K562 (cell line): ENCODE measurements around the gene ANKS1A. TPM values are rescaled to one million over a fixed set of nuclear protein-coding genes. Genes with fewer than 3 reads are reported as not detected.
"Not testable (repeated sequence)": the region's sequence is repeated elsewhere in the genome, so short reads cannot be mapped to it uniquely, and the experiment has no call there.

Experiments used
- ATAC-seq: fragments of 200-7000 bp; cut with Tn5 transposase; 3 replicates; pipeline ENCODE4 v1.9.1; 2020; ENCODE audit warnings: moderate library complexity
- BruUV-seq: library from RNA; stranded (reverse); fragments of 400-500 nt; replicated peaks from 2 replicates; lab custom pipeline; 2021; lab: Mats Ljungman, UMichigan
- CTCF ChIA-PET: fragments of 300-600 bp; formaldehyde crosslinking; extraction: SDS; loops from one replicate; lab custom pipeline; 2021; ENCODE audit warnings: low intra/inter-chr PET ratio; lab: Yijun Ruan, JAX
- POLR2A ChIA-PET: fragments of 300-600, 350-650 bp; sonication (Branson Sonifier 250); formaldehyde crosslinking; extraction: SDS; loops from one replicate; lab custom pipeline; 2021; ENCODE audit warnings: antibody characterized with exemption, inconsistent platforms; lab: Yijun Ruan, JAX
- DNase-seq, 4 experiments: peaks; one replicate each; pipeline versions ENCODE4 v3.0.0 to v3.0.0-alpha.2; 2011 to 2018; ENCODE audit warnings: low spot score in 3 of 4, mixed read lengths in 3 of 4; ENCODE audit errors: extremely low read depth in 1 of 4
- FAIRE-seq: peaks from 2 replicates; lab custom pipeline; 2011; peaks lifted over from hg19 to GRCh38; lab: Jason Lieb, UNC
- H2AFZ ChIP-seq: 2 replicates; pipeline ENCODE4 v1.6.0; 2011; ENCODE audit warnings: low read depth, low read length, control low read depth, inconsistent platforms
- H3K27ac ChIP-seq: fragments of 200-600 bp; 3 replicates; pipeline ENCODE4 v1.8.0; 2011; ENCODE audit warnings: low read depth, mild to moderate bottlenecking, control low read depth, inconsistent platforms, low read length, moderate library complexity, mixed read lengths; ENCODE audit errors: extremely low read depth
- H3K27me3 ChIP-seq, 2 experiments: fragments of 300-600 bp in 1 of 2; 2 replicates in 1 of 2; 3 replicates in 1 of 2; pipeline versions ENCODE4 v1.6.0 to v1.8.0; 2011; ENCODE audit warnings: inconsistent platforms in 2 of 2, low read length in 2 of 2, mild to moderate bottlenecking in 1 of 2, mixed read lengths in 1 of 2, moderate library complexity in 1 of 2; ENCODE audit not compliant: control insufficient read depth in 2 of 2, insufficient read depth in 2 of 2
- H3K36me3 ChIP-seq: fragments of 300-600 bp; 3 replicates; pipeline ENCODE4 v1.8.0; 2011; ENCODE audit warnings: mild to moderate bottlenecking, low read length, inconsistent platforms; ENCODE audit not compliant: control insufficient read depth, insufficient read depth
- H3K4me1 ChIP-seq, 2 experiments: fragments of 200-600 bp in 1 of 2; replicated peaks in 1 of 2; 2 replicates in 1 of 2; 3 replicates in 1 of 2; pipeline versions ENCODE4 v1.5.1 to v1.8.0; 2011; ENCODE audit warnings: inconsistent platforms in 2 of 2, low read length in 2 of 2, mild to moderate bottlenecking in 1 of 2, mixed read lengths in 1 of 2, moderate library complexity in 1 of 2; ENCODE audit not compliant: control insufficient read depth in 2 of 2, insufficient read depth in 2 of 2
- H3K4me2 ChIP-seq: 2 replicates; pipeline ENCODE4 v1.6.1; 2011; ENCODE audit warnings: low read length, control low read depth, inconsistent platforms, mixed read lengths; ENCODE audit not compliant: insufficient read depth
- H3K4me3 ChIP-seq: fragments of 200-600 bp; sonication (generic), shearing (Covaris generic); 2 replicates; pipeline ENCODE4 v1.5.1; 2016; ENCODE audit warnings: control low read depth, inconsistent platforms
- H3K79me2 ChIP-seq: fragments of 200-600 bp; 3 replicates; pipeline ENCODE4 v1.8.0; 2011; ENCODE audit warnings: low read length, inconsistent platforms; ENCODE audit not compliant: control insufficient read depth, insufficient read depth
- H3K9ac ChIP-seq, 2 experiments: 2 replicates each; pipeline versions ENCODE4 v1.6.0 to v1.6.1; 2011; ENCODE audit warnings: low read depth in 2 of 2, low read length in 2 of 2, control low read depth in 1 of 2, inconsistent platforms in 1 of 2, mild to moderate bottlenecking in 1 of 2, mixed read lengths in 1 of 2; ENCODE audit not compliant: insufficient read depth in 1 of 2
- H3K9me1 ChIP-seq: one replicate; pipeline ENCODE4 v1.6.0; 2011; ENCODE audit warnings: inconsistent platforms, mild to moderate bottlenecking, low read length, moderate library complexity; ENCODE audit not compliant: control insufficient read depth, insufficient read depth
- H3K9me3 ChIP-seq: replicated peaks from 2 replicates; pipeline ENCODE4 v1.5.1; 2011; ENCODE audit warnings: low read depth, low read length, inconsistent platforms; ENCODE audit not compliant: control insufficient read depth, insufficient read depth
- H4K20me1 ChIP-seq: replicated peaks from 2 replicates; pipeline ENCODE4 v1.6.1; 2011; ENCODE audit warnings: low read length, inconsistent platforms, mixed read lengths; ENCODE audit not compliant: control insufficient read depth, insufficient read depth
- ARID1B ChIP-seq: fragments of 450-650 bp; IDR thresholded peaks from 2 replicates; pipeline ENCODE4 v1.6.1; 2016; ENCODE audit warnings: antibody characterized with exemption, mild to moderate bottlenecking, inconsistent platforms
- CBFA2T2 ChIP-seq: fragments of 450-650 bp; conservative IDR thresholded peaks from 2 replicates; pipeline ENCODE4 v1.6.1; 2017; ENCODE audit warnings: mild to moderate bottlenecking
- CBFA2T3 ChIP-seq: fragments of 450-650 bp; IDR thresholded peaks from 2 replicates; pipeline ENCODE4 v1.6.1; 2017
- FOXP1 ChIP-seq: sonication (generic); formaldehyde crosslinking; IDR thresholded peaks from 2 replicates; pipeline ENCODE4 v1.8.0; 2022; ENCODE audit warnings: mild to moderate bottlenecking, missing genetic modification reagents
- ID3 ChIP-seq, 2 experiments: fragments of 250-450 bp in 1 of 2; fragments of 450-650 bp in 1 of 2; sonication (Bioruptor Pico) in 1 of 2; IDR thresholded peaks; 2 replicates each; pipeline versions ENCODE4 v1.6.1 to v1.8.0; 2016 to 2021; ENCODE audit warnings: mild to moderate bottlenecking in 2 of 2, moderate library complexity in 2 of 2, missing compliant biosample characterization in 1 of 2, missing genetic modification characterization in 1 of 2
- MBD2 ChIP-seq: sonication (generic); IDR thresholded peaks from 2 replicates; pipeline ENCODE4 v1.6.1; 2016; ENCODE audit warnings: low read depth, borderline replicate concordance
- NCOR1 ChIP-seq: fragments of 450-650 bp; IDR thresholded peaks from 2 replicates; pipeline ENCODE4 v1.6.1; 2016; ENCODE audit warnings: mild to moderate bottlenecking, moderate library complexity
- NFIC ChIP-seq: fragments of 450-650 bp; IDR thresholded peaks from 2 replicates; pipeline ENCODE4 v1.6.1; 2017; ENCODE audit warnings: mild to moderate bottlenecking, inconsistent platforms
- SOX6 ChIP-seq: fragments of 450-650 bp; IDR thresholded peaks from 2 replicates; pipeline ENCODE4 v1.6.1; 2014; ENCODE audit warnings: mild to moderate bottlenecking
- TCF3 ChIP-seq: sonication (generic); formaldehyde crosslinking; IDR thresholded peaks from 2 replicates; pipeline ENCODE4 v1.4.0; 2020; ENCODE audit warnings: mild to moderate bottlenecking, missing genetic modification reagents
- TEAD4 ChIP-seq, 2 experiments: sonication (generic) in 1 of 2; formaldehyde crosslinking in 1 of 2; IDR thresholded peaks; 2 replicates each; pipeline versions ENCODE4 v1.6.1 to v1.8.0; 2012 to 2022; ENCODE audit warnings: borderline replicate concordance in 1 of 2, inconsistent platforms in 1 of 2, low read length in 1 of 2, mild to moderate bottlenecking in 1 of 2, missing genetic modification reagents in 1 of 2
- TRIM24 ChIP-seq, 2 experiments: fragments of 450-650 bp; IDR thresholded peaks; 2 replicates each; pipeline ENCODE4 v1.6.1; 2016
- ZBTB40 ChIP-seq, 2 experiments: fragments of 450-650 bp in 1 of 2; sonication (generic) in 1 of 2; formaldehyde crosslinking in 1 of 2; IDR thresholded peaks; 2 replicates each; pipeline versions ENCODE4 v1.7.1 to v1.9.0; 2016 to 2022; ENCODE audit warnings: inconsistent platforms in 1 of 2, mild to moderate bottlenecking in 1 of 2, missing genetic modification reagents in 1 of 2
- WGBS: fragments of 100-300 bp; shearing (Covaris generic); methylation state at CpG from one replicate; pipeline ENCODE4 v1.1.6; 2016; ENCODE audit warnings: low coverage, mixed read lengths; ENCODE audit not compliant: insufficient coverage; ENCODE audit errors: missing lambda C conversion rate; 5-methylcytosine and 5-hydroxymethylcytosine counted together
- in situ Hi-C: fragments of 300-500 bp; cut with MboI; formaldehyde crosslinking; loops from 4 replicates; pipeline ENCODE4 v1.15.0; 2018; ENCODE audit warnings: inconsistent platforms, mixed read lengths
- intact Hi-C: fragments of 100-400 bp; cut with micrococcal nuclease; formaldehyde crosslinking; loops from 2 replicates; pipeline ENCODE4 v1.14.2; 2022
- polyA plus RNA-seq, 8 experiments: library from polyadenylated mRNA; depleted of rRNA in 4 of 8; stranded (reverse) in 5 of 8; unstranded in 3 of 8; fragments of >200 nt; fragmentation: Nextera tagmentation in 2 of 8; fragmentation: Illumina TruSeq in 1 of 8; extraction: Ambion mirVana in 2 of 8; extraction: Trizol in 1 of 8; gene quantifications; 2 replicates each; pipeline versions ENCODE4 v1.2.1 to v1.2.3, GENCODE V29; 2011 to 2014; ENCODE audit warnings: inconsistent platforms in 1 of 8, missing spikeins in 1 of 8
- total RNA-seq, 7 experiments: library from RNA; depleted of rRNA in 6 of 7; stranded (reverse); fragments of >200 nt in 6 of 7; fragmentation: Illumina TruSeq in 2 of 7; extraction: Trizol in 2 of 7; gene quantifications; 2 replicates each; pipeline versions ENCODE4 v1.2.1 to v1.2.3, GENCODE V29; 2011 to 2021; ENCODE audit warnings: low replicate concordance in 1 of 7

The ANKS1A gene
- total and polyA plus RNA-seq, 9 of the 15 experiments (the other 6 are each of a cell fraction or from before 2014, with no cell fraction given), result 1.1 to 13.8 (median 5.3) TPM

GRCh38 chr6:35107761-35108160, 218.7 kb downstream of the ANKS1A start:
- H3K9ac ChIP-seq; H3K4me1 ChIP-seq; H3K9me1 ChIP-seq; H3K27ac ChIP-seq; FAIRE-seq; H3K9me3 ChIP-seq; intact Hi-C loops; BruUV-seq; ATAC-seq; in situ Hi-C loops; H3K79me2 ChIP-seq; H3K4me2 ChIP-seq; H2AFZ ChIP-seq; H3K4me3 ChIP-seq; H4K20me1 ChIP-seq; CTCF ChIA-PET; H3K36me3 ChIP-seq; TF ChIP-seq ZBTB40 (CRISPR knock-in tag; IDR thresholded peaks at IDR 0.05); TEAD4 (CRISPR knock-in tag; IDR thresholded peaks at IDR 0.05; ENCODE audit: borderline replicate concordance); ID3 (CRISPR knock-in tag; IDR thresholded peaks at IDR 0.05): not testable (repeated sequence)
- WGBS, result 1% methylated on average over 5 of the region's 5 CpGs
- POLR2A ChIA-PET, result interaction anchor here (0.5 to 2.8 kb wide), 4 partner anchors 10 to 1015 kb away, joined by 3 to 9 read pairs (median 3); no protein-coding TSS in a partner anchor
- H3K27me3 ChIP-seq, result peaks cover 2 to 14% of the 10 kb centered on the region in 2 experiments; a peak in 3 of 5 replicates
- DNase-seq, result peak in 1 of 4 experiments; percentile 49
- TF ChIP-seq ZBTB40 (IDR thresholded peaks at IDR 0.05) (0 out of 2 replicates have a peak, but pooled peaks have one; percentile 29), TRIM24 (IDR thresholded peaks at IDR 0.05) (peak in 1 of 2 experiments; percentile 40; a peak in 2 of 4 replicates), NCOR1 (peak; percentile 40; the same call in 1 of the 2 replicates), SOX6 (peak; percentile 40; the same call in 1 of the 2 replicates), TEAD4 (IDR thresholded peaks at IDR 0.05; ENCODE audit: low read length) (0 out of 2 replicates have a peak, but pooled peaks have one; percentile 12), ARID1B (peak; percentile 40), TCF3 (peak; percentile 64), ID3 (tag; IDR thresholded peaks at IDR 0.05) (peak; percentile 51; the same call in 1 of the 2 replicates), CBFA2T2 (peak; percentile 71), FOXP1 (peak; percentile 44; the same call in 1 of the 2 replicates), NFIC (peak; percentile 82), MBD2 (0 out of 2 replicates have a peak, but pooled peaks have one; percentile 17), CBFA2T3 (peak; percentile 86)
